ENCODE measurements around the gene CBX7. TPM values are rescaled to one million over a fixed set of nuclear protein-coding genes. Genes with fewer than 3 reads are reported as not detected.

Gene CBX7
- polyA plus RNA-seq, 1 donor from 2014 or later: 4.4 TPM

GRCh38 chr22:39135092-39135896 is 17.2 kb downstream of the CBX7 start:
- Histone ChIP-seq H3K4me3 (ENCODE audit: low read length) (no peak overlapping the region), H3F3A (ENCODE audit: insufficient read depth, low read length, poor library complexity, severe bottlenecking) (no peaks in the 10 kb centered on the region), H3K9ac (ENCODE audit: low read length) (no peak overlapping the region), H3K4me2 (ENCODE audit: low read length) (no peak overlapping the region), H3K27me3 (ENCODE audit: insufficient read depth, low read depth, low read length) (no peaks in the 10 kb centered on the region), H3K36me3 (ENCODE audit: insufficient read depth, low read length) (no peaks in the 10 kb centered on the region), H2AFZ (ENCODE audit: low read depth, low read length) (no peak overlapping the region), H3K79me2 (replicated peaks; ENCODE audit: insufficient read depth, low read length) (no peaks in the 10 kb centered on the region), H3K27ac (ENCODE audit: low read length) (no peak overlapping the region), H3K9me3 (ENCODE audit: low read length) (no peaks in the 10 kb centered on the region), H4K20me1 (ENCODE audit: insufficient read depth) (no peaks in the 10 kb centered on the region), H3K9me2 (ENCODE audit: insufficient read depth, low read length) (no peaks in the 10 kb centered on the region)
- TF ChIP-seq POLR2AphosphoS5 (IDR thresholded peaks at IDR 0.05) (no peak), SMC3 (conservative IDR thresholded peaks at IDR 0.05; ENCODE audit: poor library complexity) (peak; percentile 57), RAD21 (conservative IDR thresholded peaks at IDR 0.05) (peak; percentile 58), EP300 (conservative IDR thresholded peaks at IDR 0.05; ENCODE audit: poor library complexity, severe bottlenecking) (no peak)
- TF ChIP-seq, protein P1, sequence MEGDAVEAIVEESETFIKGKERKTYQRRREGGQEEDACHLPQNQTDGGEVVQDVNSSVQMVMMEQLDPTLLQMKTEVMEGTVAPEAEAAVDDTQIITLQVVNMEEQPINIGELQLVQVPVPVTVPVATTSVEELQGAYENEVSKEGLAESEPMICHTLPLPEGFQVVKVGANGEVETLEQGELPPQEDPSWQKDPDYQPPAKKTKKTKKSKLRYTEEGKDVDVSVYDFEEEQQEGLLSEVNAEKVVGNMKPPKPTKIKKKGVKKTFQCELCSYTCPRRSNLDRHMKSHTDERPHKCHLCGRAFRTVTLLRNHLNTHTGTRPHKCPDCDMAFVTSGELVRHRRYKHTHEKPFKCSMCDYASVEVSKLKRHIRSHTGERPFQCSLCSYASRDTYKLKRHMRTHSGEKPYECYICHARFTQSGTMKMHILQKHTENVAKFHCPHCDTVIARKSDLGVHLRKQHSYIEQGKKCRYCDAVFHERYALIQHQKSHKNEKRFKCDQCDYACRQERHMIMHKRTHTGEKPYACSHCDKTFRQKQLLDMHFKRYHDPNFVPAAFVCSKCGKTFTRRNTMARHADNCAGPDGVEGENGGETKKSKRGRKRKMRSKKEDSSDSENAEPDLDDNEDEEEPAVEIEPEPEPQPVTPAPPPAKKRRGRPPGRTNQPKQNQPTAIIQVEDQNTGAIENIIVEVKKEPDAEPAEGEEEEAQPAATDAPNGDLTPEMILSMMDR (IDR thresholded peaks at IDR 0.05; ENCODE audit: poor library complexity, severe bottlenecking): peak; percentile 55

DNA sequence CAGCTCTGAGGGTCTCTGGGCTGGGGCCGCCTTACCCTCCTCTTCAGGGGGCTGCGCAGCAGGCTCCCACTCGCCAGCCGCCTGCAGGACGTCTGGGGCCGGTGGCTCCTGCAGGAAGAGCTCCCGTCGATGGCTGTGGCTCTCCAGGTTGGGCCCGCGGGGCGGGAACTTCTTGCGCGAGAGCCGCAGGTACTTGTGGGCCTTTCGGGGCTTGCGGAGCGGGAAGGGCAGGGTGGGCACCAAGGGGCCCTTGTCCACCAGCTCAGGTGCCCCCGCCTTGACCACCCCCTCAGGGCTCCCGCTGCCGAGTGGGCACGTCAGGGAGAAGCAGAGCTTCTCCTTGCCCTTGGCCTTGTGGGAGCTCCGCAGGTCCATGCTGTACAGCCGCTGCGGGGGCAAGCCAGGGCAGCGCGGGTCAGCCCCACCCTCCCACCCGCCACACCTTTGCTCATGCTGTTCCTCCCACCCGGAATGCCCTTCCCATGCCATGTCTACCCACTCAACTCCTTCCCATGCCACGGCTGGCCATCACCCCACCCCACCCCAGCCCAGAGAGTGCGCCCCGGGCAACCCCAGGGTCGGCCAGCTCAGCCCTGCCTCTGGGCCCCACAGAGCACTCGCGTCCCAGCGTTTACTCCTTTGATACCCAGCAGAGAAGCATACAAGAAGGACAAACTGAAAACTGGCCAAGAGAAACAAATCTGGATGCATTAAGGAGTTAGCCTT is 18.0 kb downstream of the CBX7 start:
- TF ChIP-seq EP300 (conservative IDR thresholded peaks at IDR 0.05; ENCODE audit: poor library complexity, severe bottlenecking) (no peak), SMC3 (conservative IDR thresholded peaks at IDR 0.05; ENCODE audit: poor library complexity) (no peak), TAF1 (IDR thresholded peaks at IDR 0.05; ENCODE audit: low read depth) (no peak), RAD21 (conservative IDR thresholded peaks at IDR 0.05) (no peak), POLR2AphosphoS5 (IDR thresholded peaks at IDR 0.05) (no peak), MXI1 (conservative IDR thresholded peaks at IDR 0.05; ENCODE audit: poor library complexity, severe bottlenecking) (no peak), EZH2 (IDR thresholded peaks at IDR 0.05; ENCODE audit: borderline replicate concordance, insufficient read depth, low read length, poor library complexity, severe bottlenecking) (no peak)
- TF ChIP-seq, protein P1 (IDR thresholded peaks at IDR 0.05; ENCODE audit: poor library complexity, severe bottlenecking): no peak
- TF ChIP-seq, protein P2, sequence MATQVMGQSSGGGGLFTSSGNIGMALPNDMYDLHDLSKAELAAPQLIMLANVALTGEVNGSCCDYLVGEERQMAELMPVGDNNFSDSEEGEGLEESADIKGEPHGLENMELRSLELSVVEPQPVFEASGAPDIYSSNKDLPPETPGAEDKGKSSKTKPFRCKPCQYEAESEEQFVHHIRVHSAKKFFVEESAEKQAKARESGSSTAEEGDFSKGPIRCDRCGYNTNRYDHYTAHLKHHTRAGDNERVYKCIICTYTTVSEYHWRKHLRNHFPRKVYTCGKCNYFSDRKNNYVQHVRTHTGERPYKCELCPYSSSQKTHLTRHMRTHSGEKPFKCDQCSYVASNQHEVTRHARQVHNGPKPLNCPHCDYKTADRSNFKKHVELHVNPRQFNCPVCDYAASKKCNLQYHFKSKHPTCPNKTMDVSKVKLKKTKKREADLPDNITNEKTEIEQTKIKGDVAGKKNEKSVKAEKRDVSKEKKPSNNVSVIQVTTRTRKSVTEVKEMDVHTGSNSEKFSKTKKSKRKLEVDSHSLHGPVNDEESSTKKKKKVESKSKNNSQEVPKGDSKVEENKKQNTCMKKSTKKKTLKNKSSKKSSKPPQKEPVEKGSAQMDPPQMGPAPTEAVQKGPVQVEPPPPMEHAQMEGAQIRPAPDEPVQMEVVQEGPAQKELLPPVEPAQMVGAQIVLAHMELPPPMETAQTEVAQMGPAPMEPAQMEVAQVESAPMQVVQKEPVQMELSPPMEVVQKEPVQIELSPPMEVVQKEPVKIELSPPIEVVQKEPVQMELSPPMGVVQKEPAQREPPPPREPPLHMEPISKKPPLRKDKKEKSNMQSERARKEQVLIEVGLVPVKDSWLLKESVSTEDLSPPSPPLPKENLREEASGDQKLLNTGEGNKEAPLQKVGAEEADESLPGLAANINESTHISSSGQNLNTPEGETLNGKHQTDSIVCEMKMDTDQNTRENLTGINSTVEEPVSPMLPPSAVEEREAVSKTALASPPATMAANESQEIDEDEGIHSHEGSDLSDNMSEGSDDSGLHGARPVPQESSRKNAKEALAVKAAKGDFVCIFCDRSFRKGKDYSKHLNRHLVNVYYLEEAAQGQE (IDR thresholded peaks at IDR 0.05; ENCODE audit: borderline replicate concordance): no peak
- Histone ChIP-seq H3K36me3 (ENCODE audit: insufficient read depth, low read length) (no peaks in the 10 kb centered on the region), H3K9me3 (ENCODE audit: low read length) (no peaks in the 10 kb centered on the region)

More for the DNA sequence above, 18.0 kb downstream of the CBX7 start:
- Histone ChIP-seq H3F3A (ENCODE audit: insufficient read depth, low read length, poor library complexity, severe bottlenecking) (no peaks in the 10 kb centered on the region), H2AFZ (ENCODE audit: low read depth, low read length) (no peak overlapping the region), H3K79me2 (replicated peaks; ENCODE audit: insufficient read depth, low read length) (no peaks in the 10 kb centered on the region), H3K27me3 (ENCODE audit: insufficient read depth, low read depth, low read length) (no peaks in the 10 kb centered on the region), H3K9me2 (ENCODE audit: insufficient read depth, low read length) (no peaks in the 10 kb centered on the region), H3K9ac (ENCODE audit: low read length) (no peak overlapping the region), H4K20me1 (ENCODE audit: insufficient read depth) (no peaks in the 10 kb centered on the region), H3K4me3 (ENCODE audit: low read length) (no peak overlapping the region), H3K27ac (ENCODE audit: low read length) (no peak overlapping the region), H3K4me2 (ENCODE audit: low read length) (no peak overlapping the region)

Measured in neural cell (in vitro differentiated cells).